GM21529 (cell line): ENCODE results near the gene CASP1.
A peak's percentile ranks its signal among the peaks of the same experiment; 100 is the strongest.

Source experiments
- ATAC-seq: cut with Tn5 transposase; IDR thresholded peaks from one replicate; pipeline ENCODE4 v1.9.1; 2021; ENCODE audit not compliant: unreplicated experiment

CASP1 gene

DNA sequence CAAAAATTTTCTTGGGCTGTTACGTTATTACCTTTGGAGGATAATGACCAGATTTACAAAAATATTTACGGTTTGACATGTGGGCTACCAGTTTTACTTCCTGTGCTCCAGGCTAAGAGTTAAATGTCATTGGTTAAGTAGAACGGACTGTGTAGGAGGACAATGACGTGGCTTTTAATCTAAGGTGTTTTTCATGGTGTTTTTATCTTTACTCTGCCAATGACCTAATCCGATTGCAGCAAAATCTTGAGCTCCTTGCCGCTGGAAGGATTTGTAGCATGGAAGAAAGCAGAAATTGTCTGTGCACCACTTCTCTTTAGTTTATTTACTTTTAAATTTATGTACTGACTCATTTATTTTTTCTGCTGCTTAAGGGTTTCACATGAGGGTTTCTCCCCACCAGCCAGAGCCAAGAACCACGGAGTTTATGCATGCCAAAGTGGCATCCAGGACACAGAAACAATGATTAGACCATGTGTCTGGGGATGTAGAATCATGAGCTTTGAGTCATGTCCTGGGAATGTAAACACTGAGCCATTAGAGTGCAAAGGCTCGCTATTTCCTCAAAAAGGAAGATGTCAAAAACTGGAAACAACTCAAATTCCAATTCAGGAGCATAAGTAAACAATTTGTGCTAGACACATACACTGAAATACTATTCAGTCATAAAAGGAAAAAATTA is 12.1 kb upstream of the CASP1 start:
- no peak for ATAC-seq

DNA sequence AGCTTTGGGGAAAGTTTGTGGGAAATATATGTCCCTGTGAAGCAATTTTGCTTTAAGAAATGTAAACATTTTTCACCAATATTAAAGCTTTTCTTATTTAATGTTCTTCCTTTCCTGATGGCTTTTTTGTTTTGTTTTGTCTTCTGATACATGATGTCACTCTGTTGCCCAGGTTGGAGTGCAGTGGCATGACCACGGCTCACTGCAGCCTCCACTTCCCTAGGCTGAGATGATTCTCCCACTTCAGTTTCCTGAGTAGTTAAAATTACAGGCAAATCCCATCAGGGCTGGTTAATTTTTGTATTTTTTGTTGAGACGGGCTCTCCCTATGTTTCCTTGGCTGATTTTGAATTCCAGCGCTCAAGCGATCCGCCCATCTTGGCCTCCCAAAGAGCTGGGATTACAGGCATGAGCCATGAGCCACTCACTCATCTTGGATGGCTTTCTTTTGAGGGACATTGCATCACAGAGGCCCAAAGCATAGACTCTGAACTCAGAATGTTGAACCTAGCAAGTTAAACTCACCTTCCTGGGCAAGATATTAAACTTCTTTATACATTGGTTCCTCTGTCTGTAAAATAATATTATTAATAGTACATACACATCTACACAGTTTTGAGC is 10.8 kb upstream of the CASP1 start:
- ATAC-seq: no peak

DNA sequence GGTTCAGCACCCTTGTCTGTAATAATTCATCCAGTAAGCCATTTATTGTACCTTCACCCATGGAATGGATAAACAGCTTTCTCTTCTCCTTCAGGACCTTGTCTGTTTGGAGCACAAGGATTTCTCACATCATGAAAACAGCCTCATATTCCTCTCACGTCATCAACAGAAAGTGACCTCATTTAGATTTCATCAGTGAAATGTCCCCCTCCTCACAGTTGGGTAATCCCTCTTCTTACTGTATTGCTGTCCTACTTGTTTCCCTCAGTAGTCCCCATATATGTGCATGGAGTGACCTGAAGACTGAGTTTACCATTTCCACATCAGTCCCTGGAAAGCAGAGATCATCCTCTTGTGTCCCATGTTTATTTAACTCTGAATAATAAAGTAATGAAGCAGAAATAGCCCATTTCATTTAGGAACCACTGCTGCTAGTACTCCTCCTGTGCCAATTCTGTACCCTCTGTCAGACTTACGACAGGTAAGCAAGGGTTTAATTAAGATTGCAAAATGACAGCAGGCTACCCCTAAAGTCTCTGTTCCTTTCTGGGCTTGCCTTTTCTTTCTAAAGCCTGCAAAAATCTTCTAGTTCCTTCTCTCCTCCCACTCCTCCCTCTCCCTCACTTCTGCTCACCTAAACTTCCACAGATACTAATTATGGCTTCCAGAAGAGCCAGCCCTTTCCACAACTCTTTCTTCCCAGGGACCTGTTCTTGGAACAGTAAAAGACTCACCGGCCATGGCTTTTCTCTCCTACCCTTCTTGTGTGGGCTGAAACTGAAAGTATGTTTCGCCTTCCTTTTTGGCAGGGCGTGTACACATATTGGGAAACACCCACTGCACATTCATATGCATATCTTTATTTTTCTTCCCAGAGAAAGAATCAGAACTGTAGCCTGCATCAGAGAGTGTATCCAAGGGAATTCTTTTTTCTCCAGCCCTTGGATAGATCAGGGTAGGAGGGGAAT is 9.9 kb upstream of the CASP1 start, which contains the start of gene CARD16:
Gene CARD16, minus strand, starts transcription at position 779 of the 968 bp plus-strand sequence. Its CDS starts 38 bp downstream, at position 741.
- peak; percentile 99 for ATAC-seq

DNA sequence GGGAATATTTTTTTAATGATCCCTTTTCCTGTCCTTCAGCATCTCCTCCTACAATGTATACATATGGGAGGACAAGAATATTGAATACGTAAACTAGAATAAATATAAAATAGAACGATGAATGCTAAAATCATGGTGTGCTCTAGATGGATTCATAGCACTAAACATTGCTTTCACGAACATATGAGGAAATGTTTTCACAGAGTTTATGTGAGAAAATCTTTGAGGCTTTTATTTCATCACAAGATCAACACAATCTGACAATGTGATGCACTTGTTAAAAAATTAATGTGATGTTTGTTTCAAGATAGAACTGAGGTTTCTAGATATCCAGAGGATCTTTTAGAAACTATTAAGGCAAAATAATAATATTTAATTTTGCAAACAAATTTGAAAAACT is 7.2 kb upstream of the CASP1 start:
- no peak for ATAC-seq

DNA sequence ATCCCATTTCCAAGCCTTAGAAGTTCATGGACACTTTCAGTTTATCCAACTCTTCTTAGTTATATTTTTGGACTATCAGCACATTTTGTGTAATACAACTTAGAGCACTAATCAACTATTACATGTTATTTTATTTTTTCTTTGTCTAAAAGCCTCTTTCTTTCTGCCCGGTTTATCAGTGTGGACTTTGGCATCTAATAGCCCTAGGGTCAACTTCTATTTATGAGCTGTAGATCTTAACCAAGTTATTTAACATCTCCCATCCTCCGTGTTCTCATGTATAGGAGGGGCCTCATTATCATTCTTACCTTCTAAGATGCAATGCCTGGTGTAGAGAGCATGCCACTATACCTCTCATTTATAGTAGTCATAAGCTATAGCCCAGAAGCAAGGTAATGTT is 5.8 kb upstream of the CASP1 start:
- ATAC-seq: no peak

DNA sequence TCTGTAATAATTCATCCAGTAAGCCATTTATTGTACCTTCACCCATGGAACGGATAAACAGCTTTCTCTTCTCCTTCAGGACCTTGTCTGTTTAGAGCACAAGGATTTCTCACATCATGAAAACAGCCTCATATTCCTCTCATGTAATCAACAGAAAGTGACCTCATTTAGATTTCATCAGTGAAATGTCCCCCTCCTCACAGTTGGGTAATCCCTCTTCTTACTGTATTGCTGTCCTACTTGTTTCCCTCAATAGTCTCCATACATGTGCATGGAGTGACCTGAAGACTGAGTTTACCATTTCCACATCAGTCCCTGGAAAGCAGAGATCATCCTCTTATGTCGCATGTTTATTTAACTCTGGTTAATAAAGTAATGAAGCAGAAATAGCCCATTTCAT is 556 bp downstream of the CASP1 start:
- peak; percentile 3 for ATAC-seq

DNA sequence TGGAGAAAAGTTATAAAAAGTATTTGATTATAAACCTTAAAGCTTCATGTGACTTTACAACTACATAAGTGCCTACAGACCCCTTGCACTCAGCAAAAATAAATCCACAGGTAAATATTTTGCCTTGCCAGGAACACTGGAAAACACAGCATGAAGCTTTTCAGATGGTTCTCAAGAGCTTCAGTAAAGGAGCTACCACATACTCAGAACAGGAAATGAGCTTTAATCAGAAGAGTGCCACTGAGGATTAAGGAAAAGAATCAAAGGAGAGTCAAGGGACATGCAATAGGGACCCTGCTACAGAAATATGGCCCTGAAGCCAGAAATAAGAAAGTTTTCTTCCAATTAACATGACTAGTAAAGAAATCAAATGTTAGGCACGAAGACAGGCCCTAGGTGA is 1.2 kb downstream of the CASP1 start:
- ATAC-seq: no peak

DNA sequence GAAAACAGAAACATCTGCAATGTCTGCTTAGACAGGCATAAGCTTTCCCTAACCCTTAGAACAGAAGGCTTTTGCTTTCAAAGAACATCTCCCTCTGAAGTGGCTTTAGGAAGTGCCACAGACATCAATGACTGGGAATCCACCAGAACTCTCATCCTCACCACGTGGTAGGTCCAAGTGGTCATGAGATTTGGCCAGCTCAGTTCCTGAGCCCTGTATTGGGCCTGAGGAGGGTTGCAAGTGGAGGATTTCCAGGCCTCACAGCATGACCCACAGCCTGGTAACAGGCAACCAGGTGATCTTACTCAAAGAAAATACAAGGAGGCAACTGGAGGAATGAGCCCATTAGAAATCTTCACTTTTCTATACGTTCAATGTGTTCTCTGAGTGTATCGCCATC is 1.6 kb downstream of the CASP1 start:
- ATAC-seq: no peak

DNA sequence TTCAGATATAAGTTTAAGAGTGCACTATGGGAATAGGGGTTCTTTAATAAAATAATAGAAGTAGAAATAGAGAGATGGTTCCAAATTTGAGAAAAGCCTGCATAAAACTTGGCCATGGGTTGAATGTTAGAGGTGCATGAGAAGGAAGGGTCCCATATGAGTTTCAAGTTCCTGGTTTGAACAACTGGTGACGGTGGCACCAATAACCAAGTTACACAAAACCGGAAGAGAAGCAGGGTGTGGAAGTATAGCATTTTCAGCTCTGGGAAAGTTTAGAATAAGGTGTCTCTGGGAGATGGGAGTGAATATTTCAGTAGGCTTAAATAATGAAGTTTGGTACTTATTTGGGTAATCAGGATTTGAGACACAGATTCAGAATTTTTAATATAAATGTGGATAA is 2.4 kb downstream of the CASP1 start:
- ATAC-seq: no peak

DNA sequence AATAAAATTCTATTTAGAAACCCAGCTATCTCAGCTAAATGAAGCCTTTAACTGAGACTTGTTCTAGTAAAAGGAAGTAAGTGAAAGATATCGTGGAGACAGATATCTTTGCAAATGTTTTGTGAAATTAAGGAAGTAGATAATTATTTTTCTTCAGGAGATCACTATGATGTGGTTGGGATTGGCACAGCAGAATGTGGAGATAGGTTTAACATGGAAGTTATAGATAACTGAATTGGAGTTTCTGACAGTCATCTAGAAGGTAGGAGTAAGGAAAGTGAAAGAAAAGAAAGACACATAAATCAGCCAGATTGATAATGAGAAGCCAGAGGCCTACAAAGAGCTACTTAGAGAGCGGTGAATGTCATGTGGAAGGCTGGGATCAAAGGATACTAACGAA is 7.3 kb downstream of the CASP1 start:
- ATAC-seq: no peak

DNA sequence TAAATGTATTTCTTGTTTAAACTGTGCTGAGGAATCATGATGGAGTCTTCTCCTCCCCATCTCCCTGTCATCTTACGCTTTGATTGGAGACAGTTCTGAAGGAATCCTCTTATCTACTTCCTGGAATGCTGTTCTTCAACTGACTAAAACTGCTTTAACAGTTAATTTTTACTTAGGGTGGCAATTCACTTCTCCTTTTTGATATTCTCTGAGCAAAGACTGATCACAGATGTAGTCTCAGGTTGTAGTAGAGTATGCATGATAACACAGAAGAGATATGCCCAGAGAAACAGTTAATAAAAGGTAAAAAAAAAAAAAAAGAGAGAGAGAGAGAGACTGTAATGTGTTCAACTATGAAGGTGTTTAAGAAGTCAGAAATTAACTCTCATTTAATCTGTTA is 10.6 kb downstream of the CASP1 start:
- no peak for ATAC-seq

DNA sequence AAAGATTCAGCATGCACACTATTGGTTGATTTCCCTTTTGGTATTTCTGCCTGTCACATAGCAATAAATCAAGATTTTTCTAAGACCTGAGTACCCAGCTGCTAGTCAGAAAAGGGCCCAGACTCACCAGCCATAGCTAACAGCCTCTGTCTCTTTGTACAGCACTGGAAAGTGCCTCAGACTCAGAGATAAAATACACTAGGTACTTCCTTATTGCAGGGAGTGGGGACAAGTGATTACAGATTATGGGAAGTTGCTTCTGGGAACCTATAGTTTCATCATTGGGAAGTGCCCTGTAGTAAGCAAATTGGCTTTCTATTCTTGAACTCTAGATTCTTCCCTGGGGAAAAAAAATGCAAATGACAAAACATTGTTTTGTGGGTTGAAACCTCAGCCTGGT is 11.9 kb downstream of the CASP1 start, which contains the start of gene CASP5:
Gene CASP5, minus strand, starts transcription at position 166 of the 400 bp plus-strand sequence. Its CDS starts 32 bp downstream, at position 134.
- ATAC-seq: no peak

DNA sequence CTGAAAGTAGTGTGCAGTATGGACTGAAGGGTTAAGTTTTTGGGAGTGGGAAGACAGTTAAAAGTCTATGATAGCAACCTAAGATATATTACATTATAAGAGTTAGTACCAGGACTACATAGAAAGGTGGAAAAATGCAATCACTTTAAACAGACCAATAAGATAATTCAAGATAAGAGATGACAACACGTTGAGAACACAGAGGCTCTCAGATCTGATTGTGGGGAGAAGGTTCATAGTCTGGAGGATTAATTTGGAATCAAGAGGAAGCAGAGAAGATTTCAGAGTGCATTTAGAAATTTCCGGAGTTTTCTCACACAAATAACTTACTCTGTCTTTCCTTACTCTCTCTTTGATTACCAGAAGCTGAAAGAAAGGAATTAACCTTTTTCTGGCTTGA is 12.4 kb downstream of the CASP1 start:
- no peak for ATAC-seq

DNA sequence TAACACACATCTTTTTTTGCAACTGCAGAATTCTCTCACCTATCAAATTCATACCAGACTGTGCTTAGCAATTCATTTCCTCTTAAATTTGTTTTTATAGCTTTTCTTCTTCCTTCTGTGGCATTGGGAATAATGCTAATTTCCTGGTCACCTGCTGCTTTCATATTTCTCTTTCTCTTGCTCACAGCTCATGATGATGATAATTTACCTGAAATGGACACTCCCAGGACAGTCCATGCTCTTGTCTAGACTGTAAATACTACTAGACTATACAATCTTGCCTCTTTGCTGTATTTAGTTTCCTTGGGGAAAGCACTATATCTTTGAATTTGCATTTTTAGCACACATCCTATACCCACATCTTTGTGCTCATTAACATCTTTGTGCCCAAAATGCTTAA is 27.5 kb downstream of the CASP1 start:
- no peak for ATAC-seq

DNA sequence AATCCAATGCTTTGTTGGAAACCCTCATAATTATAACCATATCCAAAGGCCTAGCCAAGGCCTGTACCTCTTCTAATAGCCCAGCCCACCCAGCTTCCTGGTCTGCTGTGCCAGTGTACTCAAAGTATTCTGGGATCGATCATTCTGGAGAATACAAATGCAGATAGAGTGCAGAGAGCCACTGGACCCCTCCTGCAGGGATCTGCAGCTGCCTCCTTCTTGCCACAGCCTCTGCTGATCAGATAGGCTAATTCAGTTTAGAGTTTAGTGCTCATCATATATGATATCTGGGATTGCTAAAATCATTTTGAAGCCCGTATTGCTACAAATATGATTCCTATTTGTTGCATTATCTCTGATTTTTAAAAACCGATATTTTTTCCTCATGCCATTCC is 29.5 kb downstream of the CASP1 start:
- ATAC-seq: no peak

DNA sequence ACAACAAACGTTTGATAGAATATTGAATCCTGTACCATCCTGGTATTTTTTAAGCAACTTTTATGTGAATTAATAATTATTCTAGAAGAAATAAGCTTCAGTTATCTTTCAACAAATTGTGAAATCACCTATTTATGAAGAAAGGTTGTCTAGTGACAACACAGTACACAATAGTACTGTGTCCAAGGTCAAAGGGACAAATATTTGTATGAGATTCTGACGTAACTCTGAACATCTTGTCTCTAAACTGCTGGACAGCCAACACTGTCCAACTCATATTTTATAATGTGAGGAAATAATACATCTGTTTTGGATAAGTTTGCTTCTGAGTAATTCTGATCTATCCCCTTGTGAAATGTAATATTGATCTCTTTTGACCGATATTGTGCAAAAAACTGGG is 30.9 kb downstream of the CASP1 start:
- no peak for ATAC-seq

DNA sequence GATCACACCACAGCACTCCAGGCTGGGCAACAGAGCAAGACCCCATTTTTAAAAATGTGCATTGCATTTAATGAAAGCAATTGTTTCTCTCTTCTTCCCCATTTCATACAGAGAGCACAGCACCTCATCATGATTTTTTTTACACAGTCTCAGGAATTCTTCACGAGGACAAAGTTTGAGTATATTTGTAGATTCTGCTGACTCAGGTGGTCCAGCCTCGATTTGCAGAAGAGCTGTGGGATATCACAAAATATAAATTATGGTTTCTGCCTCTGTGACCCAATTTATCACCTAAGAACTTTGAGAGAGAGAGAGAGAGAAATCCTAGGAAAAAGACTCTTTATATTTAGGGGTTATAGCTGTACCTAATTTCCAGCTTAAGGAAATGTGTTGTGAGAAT is 31.8 kb downstream of the CASP1 start:
- no peak for ATAC-seq

DNA sequence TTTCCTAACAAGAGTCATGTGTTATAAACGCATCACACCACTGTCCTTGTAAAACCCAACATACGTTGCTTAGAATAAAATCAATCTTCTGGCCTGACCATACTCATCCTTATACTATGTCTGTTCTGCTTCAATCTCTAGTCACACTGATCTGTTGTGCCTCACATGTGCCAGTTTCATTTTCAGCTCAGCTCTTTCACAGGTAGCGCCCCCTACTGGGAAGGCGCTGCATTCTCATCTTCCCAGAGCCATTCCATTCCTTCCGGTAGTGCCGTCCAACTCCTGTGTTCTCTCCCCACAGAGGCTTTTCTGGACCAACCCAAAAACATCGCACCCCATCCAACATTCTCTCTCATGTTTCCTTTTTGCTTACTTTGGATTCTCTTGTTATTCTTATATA is 34.1 kb downstream of the CASP1 start:
- ATAC-seq: peak; percentile 94

DNA sequence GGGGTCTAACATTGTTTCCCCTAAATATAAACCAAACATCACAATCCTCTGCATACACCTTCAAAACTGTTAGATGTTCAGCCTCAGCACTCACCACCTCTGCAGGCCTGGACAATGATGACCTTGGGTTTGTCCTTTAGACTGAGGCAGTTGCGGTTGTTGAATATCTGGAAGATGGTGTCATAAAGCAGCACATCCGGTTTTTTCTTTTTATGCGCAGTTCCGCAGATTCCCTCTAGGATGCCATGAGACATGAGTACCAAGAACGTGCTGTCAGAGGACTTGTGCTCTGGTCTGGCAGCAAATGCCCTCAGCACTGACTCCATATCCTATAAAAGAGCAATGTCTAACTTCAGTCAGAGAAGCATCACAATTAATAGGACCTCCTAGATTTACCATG is 34.8 kb downstream of the CASP1 start:
- ATAC-seq: no peak

DNA sequence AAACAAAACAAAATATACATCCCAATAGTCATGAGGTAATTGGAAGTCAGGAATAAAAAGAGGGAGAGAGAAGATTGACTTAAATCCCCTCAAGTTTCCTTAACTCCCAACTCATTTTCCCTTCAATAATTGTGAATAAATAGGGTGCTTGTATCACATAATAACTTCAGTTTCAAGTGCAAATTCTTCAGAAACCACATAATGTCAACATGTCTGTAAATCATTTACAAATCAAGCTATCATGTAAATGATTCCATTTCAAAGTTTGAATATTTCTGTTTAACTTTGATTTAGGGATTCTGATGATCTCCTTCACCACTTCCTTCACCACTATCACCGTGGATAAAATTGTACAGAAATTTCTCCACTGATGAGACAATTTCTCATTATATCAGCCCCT is 35.2 kb downstream of the CASP1 start:
- no peak for ATAC-seq

DNA sequence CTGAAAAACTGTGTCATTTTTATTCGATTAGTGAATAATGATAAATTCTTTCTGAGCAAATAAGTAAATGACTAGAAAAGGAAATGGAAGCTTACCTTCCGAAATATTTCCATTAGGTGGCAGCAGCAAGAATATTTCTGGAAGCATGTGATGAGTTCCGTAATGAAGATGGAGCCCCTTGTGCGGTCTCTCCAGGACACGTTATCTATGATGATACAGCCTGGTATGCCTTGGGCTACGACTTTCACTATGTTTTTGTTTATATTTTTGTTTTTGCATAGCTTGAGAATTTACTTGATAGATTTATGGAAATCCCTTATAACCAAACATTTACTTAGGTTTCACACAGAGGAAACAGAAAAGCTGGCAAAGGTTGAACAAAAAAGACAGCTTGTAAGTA is 37.7 kb downstream of the CASP1 start:
- no peak for ATAC-seq

DNA sequence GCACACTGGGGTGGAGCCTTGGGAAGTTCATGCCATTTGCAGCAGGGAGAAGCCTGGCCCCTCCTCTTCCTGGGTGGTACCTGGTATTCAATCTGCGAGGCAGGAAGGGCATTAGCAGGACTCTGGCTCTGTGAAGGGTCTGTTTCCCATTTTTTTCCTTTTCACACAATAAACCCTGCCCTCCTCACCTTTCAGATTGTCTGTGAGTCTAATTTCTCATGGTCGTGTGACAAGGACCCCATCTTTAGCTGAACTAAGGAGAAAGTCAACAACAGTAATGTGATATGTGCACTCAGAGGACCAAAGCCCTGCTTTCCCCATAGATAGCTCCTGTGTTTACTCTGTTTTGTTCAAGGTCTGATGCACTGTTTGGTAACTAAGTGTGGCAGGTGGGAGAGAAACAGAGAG is 39.9 kb downstream of the CASP1 start:
- no peak for ATAC-seq
